Lower lobe of right lung (tissue), 2 donors: Measurements from ENCODE around the gene TPRA1. TPM values are rescaled to one million over a fixed set of nuclear protein-coding genes. Genes with fewer than 3 reads are reported as not detected.

ENCODE experiments used
- ATAC-seq, 2 donors: fragments of 200-7000 bp; cut with Tn5 transposase; one replicate each; pipeline ENCODE4 v1.9.1; 2020 to 2022; ENCODE audit warnings: mild to moderate bottlenecking in 2 of 2, moderate library complexity in 2 of 2
- DNase-seq: peaks from one replicate; pipeline ENCODE4 v3.0.0-alpha.2; 2020
- H3K27ac ChIP-seq: fragments of 200-600 bp; one replicate; pipeline ENCODE4 v1.8.0; 2022
- H3K27me3 ChIP-seq: fragments of 200-600 bp; one replicate; pipeline ENCODE4 v1.8.0; 2022; ENCODE audit warnings: low read depth
- H3K36me3 ChIP-seq: fragments of 200-600 bp; one replicate; pipeline ENCODE4 v1.8.0; 2022; ENCODE audit warnings: mild to moderate bottlenecking
- H3K4me1 ChIP-seq: fragments of 200-600 bp; one replicate; pipeline ENCODE4 v1.8.0; 2022
- H3K4me3 ChIP-seq: fragments of 200-600 bp; one replicate; pipeline ENCODE4 v1.8.0; 2022; ENCODE audit warnings: mild to moderate bottlenecking
- H3K9me3 ChIP-seq: fragments of 200-600 bp; one replicate; pipeline ENCODE4 v1.8.0; 2022
- CTCF ChIP-seq: fragments of 200-600 bp; IDR thresholded peaks from one replicate; pipeline ENCODE4 v1.8.0; 2022; ENCODE audit warnings: antibody characterized with exemption, mild to moderate bottlenecking
- intact Hi-C: fragments of 100-400 bp; cut with DNase I; formaldehyde crosslinking; loops from one replicate; pipeline ENCODE4 v1.11.0; 2022
- total RNA-seq: library from RNA; stranded (reverse); fragmentation: NEBNext Ultra II Directional; extraction: Animal tissue kit (Norgen Biotek cat#: 25700); gene quantifications from one replicate; pipeline ENCODE4 v1.2.1, GENCODE V29; 2021
- donor health status: DM: no; HTN: yes; CAD: no; lungs with severe emphysema.

Gene TPRA1
- total RNA-seq, 1 donor from 2014 or later = 38.8 TPM

- TF ChIP-seq CTCF = no peak
- Histone ChIP-seq H3K27me3 (no peaks in the 10 kb centered on the region), H3K4me3 (peak overlapping the region; percentile 74), H3K36me3 (no peaks in the 10 kb centered on the region), H3K4me1 (peaks cover 21% of the 10 kb centered on the region), H3K27ac (no peak overlapping the region), H3K9me3 (no peaks in the 10 kb centered on the region)
- intact Hi-C loops = no loop called here
- ATAC-seq = peak; percentile 4 to 16
- DNase-seq = no peak
Measured at GRCh38 chr3:127546970-127547733, 43.4 kb downstream of the TPRA1 start.

DNA sequence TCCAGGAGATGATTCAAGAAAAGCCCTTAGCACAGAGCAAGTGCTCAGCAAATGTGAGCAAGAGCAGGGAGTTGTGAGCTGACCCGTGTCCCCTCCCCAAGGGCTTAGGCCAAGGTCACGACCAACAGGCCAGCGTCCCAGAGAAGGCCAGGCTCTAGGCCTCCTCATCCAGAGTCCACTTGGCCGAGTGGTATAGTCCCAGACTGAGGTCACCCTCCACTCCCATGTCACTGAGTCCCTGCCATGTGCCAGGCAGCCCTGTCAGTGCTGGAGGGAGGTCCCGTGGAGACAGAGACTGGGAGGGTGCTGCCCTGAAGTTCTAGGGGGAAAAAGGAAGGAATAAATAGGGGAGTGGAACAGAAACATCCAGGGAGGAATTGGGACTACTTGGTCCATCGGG is 44.0 kb downstream of the TPRA1 start:
- Histone ChIP-seq H3K9me3 (no peaks in the 10 kb centered on the region), H3K4me1 (peaks cover 21% of the 10 kb centered on the region), H3K36me3 (no peaks in the 10 kb centered on the region), H3K27me3 (no peaks in the 10 kb centered on the region), H3K27ac (no peak overlapping the region), H3K4me3 (no peak overlapping the region)
- intact Hi-C loops = no loop called here
- peak; percentile 23 for DNase-seq
- ATAC-seq = no peak
- no peak for TF ChIP-seq CTCF

- peaks cover 21% of the 10 kb centered on the region for H3K4me1 ChIP-seq
- H3K27me3 ChIP-seq = no peaks in the 10 kb centered on the region
- intact Hi-C loops = no loop called here
- H3K9me3 ChIP-seq = no peaks in the 10 kb centered on the region
- no peak overlapping the region for H3K4me3 ChIP-seq
- DNase-seq = peak; percentile 15
- H3K36me3 ChIP-seq = no peaks in the 10 kb centered on the region
- H3K27ac ChIP-seq = no peak overlapping the region
- no peak for ATAC-seq
- no peak for TF ChIP-seq CTCF
Measured at GRCh38 chr3:127545711-127546457, 44.6 kb downstream of the TPRA1 start.

DNA sequence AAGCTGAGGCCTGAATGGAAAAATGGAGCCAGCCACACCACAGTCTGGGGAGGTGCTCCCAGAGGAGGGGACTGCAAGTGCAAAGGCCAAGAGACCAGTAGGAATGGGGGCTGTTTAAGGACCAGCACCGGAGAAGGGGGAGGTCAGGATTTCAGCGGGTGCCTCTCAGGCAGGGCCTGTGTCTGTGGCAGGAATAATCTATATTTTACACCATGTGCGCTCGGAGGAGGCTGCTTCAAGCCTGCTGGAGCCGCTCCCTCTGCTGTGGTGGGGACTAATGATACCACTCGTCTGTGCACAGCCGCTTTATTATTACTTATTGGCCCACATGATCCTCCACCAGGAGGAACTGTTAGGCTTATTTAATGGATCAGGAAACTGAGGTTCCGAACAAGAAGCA is 45.3 kb downstream of the TPRA1 start:
- TF ChIP-seq CTCF = no peak
- intact Hi-C loops = no loop called here
- H3K9me3 ChIP-seq = no peaks in the 10 kb centered on the region
- H3K4me1 ChIP-seq = peaks cover 21% of the 10 kb centered on the region
- DNase-seq = no peak
- H3K27me3 ChIP-seq = no peaks in the 10 kb centered on the region
- no peaks in the 10 kb centered on the region for H3K36me3 ChIP-seq
- ATAC-seq = no peak
- no peak overlapping the region for H3K4me3 ChIP-seq
- H3K27ac ChIP-seq = no peak overlapping the region

- Histone ChIP-seq H3K27ac (no peak overlapping the region), H3K9me3 (no peaks in the 10 kb centered on the region), H3K4me1 (peaks cover 21% of the 10 kb centered on the region), H3K27me3 (no peaks in the 10 kb centered on the region), H3K4me3 (no peak overlapping the region), H3K36me3 (no peaks in the 10 kb centered on the region)
- DNase-seq (peak; percentile 33), ATAC-seq (no peak)
- intact Hi-C loops = no loop called here
- no peak for TF ChIP-seq CTCF
Measured at GRCh38 chr3:127544803-127545201, 45.7 kb downstream of the TPRA1 start.
